ENCODE measurements around the gene BANP. TPM values are rescaled to one million over a fixed set of nuclear protein-coding genes. Genes with fewer than 3 reads are reported as not detected.
"Not testable (repeated sequence)": the region's sequence is repeated elsewhere in the genome, so short reads cannot be mapped to it uniquely, and the experiment has no call there.

BANP gene
- total and polyA plus RNA-seq, 12 donors: 10.4 to 29.8 (median 21.7) TPM

GRCh38 chr16:87909203-87909935, 41.9 kb upstream of the BANP start:
- not testable (repeated sequence) for H3K9me3 ChIP-seq (replicated peaks in 1 of 3); H3K4me3 ChIP-seq; H3K27me3 ChIP-seq; H3K27ac ChIP-seq; H3K4me1 ChIP-seq (replicated peaks in 1 of 2); H3K36me3 ChIP-seq (replicated peaks in 1 of 2)
- intact Hi-C loops (cut with DNase I): loop anchor here in 1 of 2 donors (10.0 kb wide), 1 partner anchor 135 kb away; no protein-coding TSS in a partner anchor
- DNase-seq: peak; percentile 65 to 91 (median 81)
- TF ChIP-seq CTCF (IDR thresholded peaks at IDR 0.05): peak; percentile 66 to 94 (median 88)
- 32 to 52% (median 34%) methylated on average over 18 to 36 of the region's 36 CpGs for WGBS, 4 donors

GRCh38 chr16:87911106-87911763, 40.0 kb upstream of the BANP start:
- peak overlapping the region in 1 of 5 donors; percentile 70 for H3K27ac ChIP-seq
- WGBS, 4 donors: 72 to 74% (median 73%) methylated on average over 22 to 23 of the region's 23 CpGs

GRCh38 chr16:87912691-87913090, 38.5 kb upstream of the BANP start:
- intact Hi-C loops (cut with DNase I): loop anchor here in 1 of 2 donors (5.0 kb wide), 1 partner anchor 40 kb away; no protein-coding TSS in a partner anchor
- H3K4me1 ChIP-seq (replicated peaks in 1 of 2); DNase-seq; H3K4me3 ChIP-seq; H3K36me3 ChIP-seq (replicated peaks in 1 of 2); H3K27ac ChIP-seq; H3K27me3 ChIP-seq; H3K9me3 ChIP-seq (replicated peaks in 1 of 3): not testable (repeated sequence)
- 77 to 90% (median 84%) methylated on average over 16 to 18 of the region's 18 CpGs for WGBS, 4 donors

More at GRCh38 chr16:87911106-87911763, 40.0 kb upstream of the BANP start:
- not testable (repeated sequence) for H3K36me3 ChIP-seq (replicated peaks in 1 of 2); H3K9me3 ChIP-seq (replicated peaks in 1 of 3); H3K27me3 ChIP-seq; H3K4me1 ChIP-seq (replicated peaks in 1 of 2); H3K4me3 ChIP-seq
- peak in 5 of 7 donors; percentile 40 to 94 (median 42) for DNase-seq
- intact Hi-C loops (cut with DNase I): loop anchor here in 1 of 2 donors (5.0 kb wide), 1 partner anchor 39 kb away; no protein-coding TSS in a partner anchor

GRCh38 chr16:87914021-87914725, 37.1 kb upstream of the BANP start:
- H3K27ac ChIP-seq; H3K36me3 ChIP-seq (replicated peaks in 1 of 2); DNase-seq; H3K27me3 ChIP-seq; H3K9me3 ChIP-seq (replicated peaks in 1 of 3); H3K4me3 ChIP-seq: not testable (repeated sequence)
- intact Hi-C loops (cut with DNase I): loop anchor here in 1 of 2 donors (5.0 kb wide), 1 partner anchor 42 kb away; no protein-coding TSS in a partner anchor
- H3K4me1 ChIP-seq (replicated peaks in 1 of 2): peaks cover 12% of the 10 kb centered on the region in 2 donors
- 71 to 76% (median 73%) methylated on average over 11 to 27 of the region's 27 CpGs for WGBS, 4 donors

DNA sequence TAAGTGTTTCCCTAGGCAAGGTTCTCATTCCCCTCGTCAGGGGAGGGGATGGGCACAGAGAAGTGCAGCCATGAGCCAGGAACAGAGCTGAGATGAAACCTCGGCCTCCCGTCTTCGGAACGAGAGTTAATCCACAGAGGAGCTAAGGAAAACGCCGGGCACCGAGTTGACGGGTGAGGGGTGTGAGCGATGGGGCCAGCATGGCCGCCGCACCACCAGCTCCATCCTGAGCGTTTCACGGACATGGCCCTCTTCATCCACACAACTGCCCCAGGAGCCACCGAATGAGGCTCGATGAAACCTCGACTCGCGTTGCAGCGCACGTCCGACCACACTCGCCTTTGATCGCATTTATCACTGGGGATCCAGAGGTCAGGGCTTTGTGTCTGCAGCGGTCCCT, 36.4 kb upstream of the BANP start:
- no peaks in the 10 kb centered on the region for H3K27me3 ChIP-seq
- 92 to 95% (median 93%) methylated on average over 20 to 25 of the region's 25 CpGs for WGBS, 4 donors
- H3K4me1 ChIP-seq (replicated peaks in 1 of 2): peaks cover 14 to 15% of the 10 kb centered on the region in 2 donors
- H3K4me3 ChIP-seq: no peak overlapping the region
- intact Hi-C loops (cut with DNase I): loop anchor here in 1 of 2 donors (5.0 kb wide), 1 partner anchor 43 kb away; no protein-coding TSS in a partner anchor
- H3K36me3 ChIP-seq (replicated peaks in 1 of 2): no peaks in the 10 kb centered on the region
- DNase-seq: no peak
- TF ChIP-seq POLR2A (IDR thresholded peaks at IDR 0.05) (no peak), CTCF (IDR thresholded peaks at IDR 0.05) (no peak)
- no peak overlapping the region for H3K27ac ChIP-seq
- no peaks in the 10 kb centered on the region for H3K9me3 ChIP-seq (replicated peaks in 1 of 3)
